RWPE1 (cell line): ENCODE results near the gene CORO2B.
A peak's percentile ranks its signal among the peaks of the same experiment; 100 is the strongest.

Experiments
- CTCF ChIA-PET: fragments of 350-600 bp; sonication (Branson Sonifier 250); formaldehyde crosslinking; extraction: SDS; loops from one replicate; lab custom pipeline; 2021; lab: Yijun Ruan, JAX
- POLR2A ChIA-PET: fragments of 400-600 bp; formaldehyde crosslinking; extraction: SDS; loops from one replicate; lab custom pipeline; 2020; ENCODE audit warnings: antibody characterized with exemption; ENCODE audit not compliant: low non-redundant PET; lab: Yijun Ruan, JAX
- DNase-seq: peaks from one replicate; pipeline ENCODE4 v3.0.0; 2012; ENCODE audit warnings: low spot score
- H3K27ac ChIP-seq: fragments of 450-650 bp; 2 replicates; pipeline ENCODE4 v1.5.1; 2017
- TF ChIP-seq, protein P1 (sequence below): fragments of 450-650 bp; conservative IDR thresholded peaks from 2 replicates; pipeline ENCODE4 v1.5.1; 2017; ENCODE audit warnings: low read depth, mild to moderate bottlenecking

CORO2B gene, protein sequence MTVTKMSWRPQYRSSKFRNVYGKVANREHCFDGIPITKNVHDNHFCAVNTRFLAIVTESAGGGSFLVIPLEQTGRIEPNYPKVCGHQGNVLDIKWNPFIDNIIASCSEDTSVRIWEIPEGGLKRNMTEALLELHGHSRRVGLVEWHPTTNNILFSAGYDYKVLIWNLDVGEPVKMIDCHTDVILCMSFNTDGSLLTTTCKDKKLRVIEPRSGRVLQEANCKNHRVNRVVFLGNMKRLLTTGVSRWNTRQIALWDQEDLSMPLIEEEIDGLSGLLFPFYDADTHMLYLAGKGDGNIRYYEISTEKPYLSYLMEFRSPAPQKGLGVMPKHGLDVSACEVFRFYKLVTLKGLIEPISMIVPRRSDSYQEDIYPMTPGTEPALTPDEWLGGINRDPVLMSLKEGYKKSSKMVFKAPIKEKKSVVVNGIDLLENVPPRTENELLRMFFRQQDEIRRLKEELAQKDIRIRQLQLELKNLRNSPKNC

DNA sequence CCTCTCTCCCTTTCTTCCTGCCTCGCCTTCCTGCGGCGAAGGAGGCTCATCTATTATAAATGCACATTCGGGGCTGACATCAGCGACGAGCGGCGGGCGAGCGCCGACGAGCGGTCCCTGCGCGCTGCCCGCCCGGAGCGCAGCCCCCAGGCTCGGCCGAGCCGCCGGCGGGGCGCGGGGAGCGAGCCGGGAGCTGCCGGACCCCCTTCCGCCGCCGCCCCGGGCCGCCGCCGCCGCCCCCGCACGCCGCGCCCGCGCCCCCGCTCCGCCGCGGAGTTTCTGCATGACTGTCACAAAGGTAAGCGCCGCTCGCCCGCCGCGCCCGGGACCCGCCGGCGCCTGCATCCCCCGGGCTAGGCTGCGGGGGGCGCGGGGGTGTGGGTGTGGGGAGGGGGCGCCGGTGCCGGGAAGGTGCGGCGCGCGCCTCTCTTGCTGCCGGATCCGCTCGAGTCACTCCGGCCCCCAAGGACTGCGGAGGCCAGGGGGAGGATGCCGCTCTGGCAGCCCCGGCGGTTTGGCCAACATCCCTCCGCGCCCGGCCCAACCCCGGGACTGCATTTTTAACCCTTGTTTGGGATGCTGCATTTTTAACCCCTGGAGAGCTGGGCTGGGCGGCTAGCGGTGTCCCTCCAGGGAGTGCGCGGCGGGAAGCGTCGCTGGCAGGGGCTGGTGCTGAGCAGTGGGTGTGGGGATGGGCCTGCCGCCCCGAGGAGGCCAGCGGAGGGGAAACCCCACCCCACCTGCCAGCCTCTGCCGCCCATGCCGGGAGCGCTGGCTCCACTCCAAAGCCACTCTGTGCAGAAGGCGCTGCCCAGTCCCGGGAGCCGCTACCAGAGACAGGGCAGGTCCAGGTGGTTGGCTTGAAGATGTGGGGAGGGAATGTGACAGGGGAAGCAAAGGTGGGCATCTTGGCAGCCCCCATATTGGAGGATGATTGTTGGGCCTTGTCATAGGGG is at the start of gene CORO2B:
CORO2B (plus strand) TSS at position 14 of the 956 bp plus-strand sequence; CDS start at position 284, 270 bp downstream.
- no peak within 1 kb of the TSS for H3K27ac ChIP-seq
- ChIA-PET CTCF (interaction anchor here (0.6 to 1.2 kb wide), 2 partner anchors 94 to 305 kb away, joined by 3 read pairs; no protein-coding TSS in a partner anchor), POLR2A (no interaction called here)
- TF ChIP-seq, protein P1, sequence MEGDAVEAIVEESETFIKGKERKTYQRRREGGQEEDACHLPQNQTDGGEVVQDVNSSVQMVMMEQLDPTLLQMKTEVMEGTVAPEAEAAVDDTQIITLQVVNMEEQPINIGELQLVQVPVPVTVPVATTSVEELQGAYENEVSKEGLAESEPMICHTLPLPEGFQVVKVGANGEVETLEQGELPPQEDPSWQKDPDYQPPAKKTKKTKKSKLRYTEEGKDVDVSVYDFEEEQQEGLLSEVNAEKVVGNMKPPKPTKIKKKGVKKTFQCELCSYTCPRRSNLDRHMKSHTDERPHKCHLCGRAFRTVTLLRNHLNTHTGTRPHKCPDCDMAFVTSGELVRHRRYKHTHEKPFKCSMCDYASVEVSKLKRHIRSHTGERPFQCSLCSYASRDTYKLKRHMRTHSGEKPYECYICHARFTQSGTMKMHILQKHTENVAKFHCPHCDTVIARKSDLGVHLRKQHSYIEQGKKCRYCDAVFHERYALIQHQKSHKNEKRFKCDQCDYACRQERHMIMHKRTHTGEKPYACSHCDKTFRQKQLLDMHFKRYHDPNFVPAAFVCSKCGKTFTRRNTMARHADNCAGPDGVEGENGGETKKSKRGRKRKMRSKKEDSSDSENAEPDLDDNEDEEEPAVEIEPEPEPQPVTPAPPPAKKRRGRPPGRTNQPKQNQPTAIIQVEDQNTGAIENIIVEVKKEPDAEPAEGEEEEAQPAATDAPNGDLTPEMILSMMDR: no peak
- peak; percentile 45 for DNase-seq

DNA sequence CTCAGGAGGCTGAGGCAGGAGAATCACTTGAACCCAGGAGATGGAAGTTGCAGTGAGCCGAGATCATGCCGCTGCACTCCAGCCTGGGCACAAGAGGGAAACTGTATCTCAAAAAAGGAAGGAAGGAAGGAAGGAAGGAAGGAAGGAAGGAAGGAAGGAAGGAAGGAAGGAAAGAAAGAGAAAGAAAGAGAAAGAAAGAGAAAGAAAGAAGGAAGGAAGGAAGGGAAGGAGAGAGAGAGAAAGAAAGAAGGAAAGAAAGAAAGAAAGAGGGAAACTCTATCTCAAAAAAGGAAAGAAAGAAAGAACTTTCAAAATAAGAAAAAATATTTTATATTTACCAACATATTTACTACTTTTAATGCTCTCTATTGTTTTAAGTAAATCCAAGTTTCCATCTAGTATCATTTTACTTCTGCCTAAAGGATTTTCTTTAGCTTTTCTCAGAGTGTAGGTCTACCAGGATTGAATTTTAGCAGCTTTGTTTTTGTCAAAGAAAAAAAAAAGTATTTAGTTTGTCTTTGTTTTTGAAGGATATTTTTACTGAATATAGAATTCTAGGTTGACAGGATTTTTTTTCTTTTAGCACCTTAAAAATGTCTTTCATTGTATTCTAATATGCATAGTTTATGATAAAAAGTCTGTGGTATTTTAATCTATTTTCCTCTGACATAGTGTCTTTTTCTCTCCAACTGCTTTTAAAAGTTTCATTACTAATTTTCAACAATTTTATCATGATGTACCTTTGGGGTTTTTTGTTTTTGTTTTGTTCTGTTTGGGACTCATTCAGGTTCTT is 47.2 kb upstream of the CORO2B start:
- CTCF ChIA-PET: interaction anchor here (0.6 kb wide), 1 partner anchor 155 kb away, joined by 3 read pairs; no protein-coding TSS in a partner anchor
- POLR2A ChIA-PET: no interaction called here

DNA sequence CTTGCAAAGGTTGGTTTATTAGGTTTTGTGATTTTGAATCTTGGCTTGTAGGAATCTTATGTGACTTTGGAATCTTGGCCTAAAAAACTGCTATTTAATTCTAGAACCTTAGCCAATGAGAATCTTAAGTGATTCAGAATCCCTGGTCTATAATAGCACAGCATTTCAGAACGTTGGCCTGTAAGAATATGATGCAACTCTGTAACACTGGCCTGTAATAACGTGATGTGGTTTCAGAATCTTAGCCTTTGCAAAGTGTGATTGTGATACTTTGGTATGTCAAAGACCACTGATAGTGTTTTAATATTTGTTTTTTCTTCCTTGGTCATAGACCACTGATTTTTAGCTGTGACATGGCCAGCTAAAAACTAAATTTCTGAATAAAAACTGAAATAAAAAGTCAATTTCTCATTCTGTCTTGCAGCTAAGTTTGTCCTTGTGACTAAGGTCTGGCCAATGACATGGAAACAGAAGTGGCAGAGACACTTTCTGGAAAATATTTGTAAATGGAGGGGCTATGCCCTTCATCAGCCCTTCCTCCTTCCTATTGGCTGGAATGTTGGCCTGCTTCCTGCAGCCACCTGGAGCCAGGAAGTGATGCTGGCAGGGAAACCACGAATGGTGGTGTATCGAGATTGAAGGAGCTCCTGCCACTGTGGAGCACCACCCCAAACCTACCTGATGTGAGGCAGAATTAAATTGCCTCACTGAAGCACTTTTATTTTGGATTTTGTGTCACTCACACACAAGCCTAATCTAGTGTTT is 42.3 kb upstream of the CORO2B start:
- TF ChIP-seq, protein P1: no peak
- CTCF ChIA-PET: interaction anchor here (0.8 to 0.9 kb wide), 2 partner anchors 12 to 20 kb away, joined by 3 to 5 read pairs; no protein-coding TSS in a partner anchor
- no peak overlapping the region for H3K27ac ChIP-seq
- no peak for DNase-seq
- POLR2A ChIA-PET: no interaction called here

More for the DNA sequence above, 47.2 kb upstream of the CORO2B start:
- no peak for DNase-seq
- TF ChIP-seq, protein P1: no peak
- H3K27ac ChIP-seq: no peak overlapping the region

DNA sequence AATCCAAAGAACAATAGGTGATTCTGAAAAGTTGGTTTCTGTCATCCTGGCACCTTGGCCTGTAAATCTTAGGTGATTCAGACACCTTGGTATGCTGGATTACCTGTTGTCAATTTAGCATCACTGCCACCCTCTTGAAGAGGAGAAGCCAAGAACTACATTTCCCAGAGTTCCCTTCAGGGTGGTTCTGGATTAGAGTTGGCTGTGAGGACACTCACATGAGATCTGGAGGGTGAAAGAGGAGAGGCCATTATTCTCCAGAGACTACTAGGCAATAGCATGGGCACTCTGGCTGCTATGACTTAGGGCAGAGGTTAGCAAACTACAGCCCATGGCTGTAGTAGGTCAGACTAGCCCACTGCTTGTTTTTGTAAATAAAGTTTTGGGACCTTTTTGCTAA is 41.7 kb upstream of the CORO2B start:
- POLR2A ChIA-PET: no interaction called here
- H3K27ac ChIP-seq: no peak overlapping the region
- no peak for DNase-seq
- CTCF ChIA-PET: interaction anchor here (0.8 to 0.9 kb wide), 2 partner anchors 11 to 19 kb away, joined by 3 to 5 read pairs; no protein-coding TSS in a partner anchor
- TF ChIP-seq, protein P1: no peak

DNA sequence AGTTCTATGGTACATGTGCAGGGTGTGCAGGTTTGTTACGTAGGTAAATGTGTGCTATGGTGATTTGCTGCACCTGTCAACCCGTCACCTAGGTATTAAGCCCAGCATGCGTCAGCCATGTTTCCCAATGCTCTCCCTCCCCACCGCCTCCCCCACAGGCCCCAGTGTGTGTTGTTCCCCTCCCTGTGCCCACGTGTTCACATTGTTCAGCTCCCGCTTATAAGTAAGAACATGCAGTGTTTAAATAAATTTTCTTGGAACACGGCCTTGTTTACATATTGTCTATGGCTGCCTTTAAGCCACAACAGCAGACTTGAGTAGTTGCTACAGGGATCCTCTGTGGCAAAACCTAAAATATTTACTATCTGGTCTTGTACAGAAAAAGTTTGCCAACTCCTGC is 41.3 kb upstream of the CORO2B start:
- TF ChIP-seq, protein P1: no peak
- no peak for DNase-seq
- POLR2A ChIA-PET: no interaction called here
- CTCF ChIA-PET: interaction anchor here (0.8 kb wide), 1 partner anchor 285 kb away, joined by 3 read pairs; no protein-coding TSS in a partner anchor
- H3K27ac ChIP-seq: no peak overlapping the region
